Endothelial cell of umbilical vein (primary cell): Measurements from ENCODE around the gene TLCD4. TPM values are rescaled to one million over a fixed set of nuclear protein-coding genes. Genes with fewer than 3 reads are reported as not detected.

Source experiments
- BruUV-seq: library from RNA; stranded (reverse); fragments of 400-500 nt; replicated peaks from 2 replicates; lab custom pipeline; 2021; lab: Mats Ljungman, UMichigan
- CTCF ChIA-PET: fragments of 300-600, 350-600 bp; sonication (Branson Sonifier 250); formaldehyde crosslinking; loops from one replicate; lab custom pipeline; 2021; ENCODE audit warnings: antibody characterized with exemption, inconsistent platforms; lab: Charles Lee
- POLR2A ChIA-PET: fragments of 300-600, 350-600 bp; sonication (Branson Sonifier 250); formaldehyde crosslinking; loops from one replicate; lab custom pipeline; 2021; ENCODE audit warnings: antibody characterized with exemption, inconsistent platforms; lab: Charles Lee
- DNase-seq: peaks from one replicate; pipeline ENCODE4 v3.0.0-alpha.2; 2011; ENCODE audit warnings: low read depth, low spot score
- FAIRE-seq: peaks from 2 replicates; lab custom pipeline; 2011; peaks lifted over from hg19 to GRCh38; lab: Jason Lieb, UNC
- H2AFZ ChIP-seq: 2 replicates; pipeline ENCODE4 v1.6.0; 2012; ENCODE audit warnings: low read depth, low read length, control low read depth, inconsistent platforms
- H3K27ac ChIP-seq: 2 replicates; pipeline ENCODE4 v1.5.1; 2011; ENCODE audit warnings: low read depth, mild to moderate bottlenecking, control low read depth, low read length, moderate library complexity; ENCODE audit not compliant: insufficient read depth
- H3K27me3 ChIP-seq, 2 experiments: 2 replicates each; pipeline versions ENCODE4 v1.6.0 to v1.6.1; 2011; ENCODE audit warnings: low read length in 2 of 2, mixed read lengths in 1 of 2; ENCODE audit not compliant: control insufficient read depth in 2 of 2, insufficient read depth in 2 of 2
- H3K36me3 ChIP-seq, 2 experiments: 2 replicates in 1 of 2; 3 replicates in 1 of 2; pipeline ENCODE4 v1.5.1; 2011; ENCODE audit warnings: low read length in 2 of 2, mild to moderate bottlenecking in 1 of 2, moderate library complexity in 1 of 2; ENCODE audit not compliant: control insufficient read depth in 2 of 2, insufficient read depth in 2 of 2; ENCODE audit errors: extremely low read depth in 1 of 2
- H3K4me1 ChIP-seq: 3 replicates; pipeline ENCODE4 v1.5.1; 2011; ENCODE audit warnings: mild to moderate bottlenecking, low read length; ENCODE audit not compliant: control insufficient read depth, insufficient read depth; ENCODE audit errors: extremely low read depth
- H3K4me2 ChIP-seq: 2 replicates; pipeline ENCODE4 v1.6.1; 2011; ENCODE audit warnings: low read length, control low read depth, mixed read lengths; ENCODE audit not compliant: insufficient read depth
- H3K4me3 ChIP-seq, 3 experiments: fragments of 200-600 bp in 1 of 3; sonication (generic), shearing (Covaris generic) in 1 of 3; replicated peaks in 1 of 3; 2 replicates each; pipeline ENCODE4 v1.5.1; 2011 to 2016; ENCODE audit warnings: control low read depth in 3 of 3, low read length in 3 of 3, mild to moderate bottlenecking in 2 of 3, inconsistent platforms in 1 of 3, low read depth in 1 of 3, moderate library complexity in 1 of 3; ENCODE audit not compliant: insufficient read depth in 1 of 3
- H3K79me2 ChIP-seq: 2 replicates; pipeline ENCODE4 v1.6.0; 2012; ENCODE audit warnings: low read length, inconsistent platforms; ENCODE audit not compliant: control insufficient read depth, insufficient read depth
- H3K9ac ChIP-seq: replicated peaks from 2 replicates; pipeline ENCODE3; 2011; ENCODE audit warnings: low read length, control low read depth; ENCODE audit not compliant: insufficient read depth; ENCODE audit errors: extremely low read depth
- H3K9me1 ChIP-seq: replicated peaks from 3 replicates; pipeline ENCODE4 v1.6.0; 2011; ENCODE audit warnings: mild to moderate bottlenecking, low read length; ENCODE audit not compliant: control insufficient read depth, insufficient read depth; ENCODE audit errors: extremely low read depth
- H3K9me3 ChIP-seq: replicated peaks from 2 replicates; pipeline ENCODE4 v1.5.1; 2012; ENCODE audit warnings: low read length, inconsistent platforms; ENCODE audit not compliant: control insufficient read depth, insufficient read depth
- H4K20me1 ChIP-seq: replicated peaks from 2 replicates; pipeline ENCODE3; 2011; ENCODE audit warnings: mild to moderate bottlenecking, low read length; ENCODE audit not compliant: control insufficient read depth, insufficient read depth; ENCODE audit errors: extremely low read depth
- EZH2 ChIP-seq: IDR thresholded peaks from 2 replicates; pipeline ENCODE4 v1.6.1; 2012; ENCODE audit warnings: borderline replicate concordance, low read depth, mild to moderate bottlenecking, moderate library complexity, low read length, inconsistent platforms; ENCODE audit not compliant: severe bottlenecking
- FOS ChIP-seq: IDR thresholded peaks from 2 replicates; pipeline ENCODE4 v1.6.1; 2011; ENCODE audit warnings: mild to moderate bottlenecking, low read length, moderate library complexity, borderline replicate concordance; ENCODE audit not compliant: insufficient read depth
- GATA2 ChIP-seq: IDR thresholded peaks from 2 replicates; pipeline ENCODE4 v1.7.0; 2011; ENCODE audit warnings: low read depth, mild to moderate bottlenecking, moderate library complexity, mixed read lengths, low read length; ENCODE audit not compliant: insufficient read length, insufficient read depth
- JUN ChIP-seq: IDR thresholded peaks from 2 replicates; pipeline ENCODE4 v1.6.1; 2011; ENCODE audit warnings: borderline replicate concordance, low read depth; ENCODE audit not compliant: insufficient read length, insufficient read depth
- MYC ChIP-seq: IDR thresholded peaks from one replicate; pipeline ENCODE4 v1.6.1; 2011; ENCODE audit warnings: mild to moderate bottlenecking, low read depth, low read length
- POLR2A ChIP-seq: IDR thresholded peaks from 2 replicates; pipeline ENCODE4 v1.6.1; 2012; ENCODE audit warnings: low read depth, mild to moderate bottlenecking, control low read depth, low read length
- POLR2AphosphoS5 ChIP-seq: IDR thresholded peaks from 2 replicates; pipeline ENCODE4 v1.6.1; 2012; ENCODE audit warnings: low read depth, mild to moderate bottlenecking, control low read depth, low read length, moderate library complexity; ENCODE audit not compliant: insufficient read depth
- dilution Hi-C: fragments of 300-500 bp; cut with MboI; formaldehyde crosslinking; loops from one replicate; pipeline ENCODE4 v1.15.0; 2019; ENCODE audit warnings: low sequenced_read_pairs; ENCODE audit not compliant: extremely low pct_ligation_motif_present
- intact Hi-C: fragments of 100-400 bp; cut with micrococcal nuclease; formaldehyde crosslinking; loops from one replicate; pipeline ENCODE4 v1.10.0; 2022
- polyA plus RNA-seq, 4 experiments: library from polyadenylated mRNA; depleted of rRNA in 3 of 4; stranded (reverse) in 3 of 4; unstranded in 1 of 4; fragments of >200 nt; gene quantifications; 2 replicates each; pipeline versions ENCODE4 v1.2.1 to v1.2.3, GENCODE V29; 2011 to 2012; ENCODE audit warnings: missing spikeins in 1 of 4
- total RNA-seq: library from RNA; stranded (reverse); gene quantifications from 2 replicates; pipeline ENCODE4 v1.2.3, GENCODE V29; 2021
- TF ChIP-seq, protein P1 (sequence below), 2 donors: IDR thresholded peaks; 1 replicate in 1 of 2; 2 replicates in 1 of 2; pipeline ENCODE4 v1.5.1; 2011; ENCODE audit warnings: low read length in 2 of 2, mild to moderate bottlenecking in 2 of 2, moderate library complexity in 2 of 2, control low read depth in 1 of 2, inconsistent platforms in 1 of 2, low read depth in 1 of 2; ENCODE audit not compliant: insufficient read depth in 1 of 2; ENCODE audit errors: extremely low read depth in 1 of 2
- TF ChIP-seq, protein P2 (sequence below): IDR thresholded peaks from 2 replicates; pipeline ENCODE4 v1.6.1; 2011; ENCODE audit not compliant: insufficient read depth, insufficient read length

TLCD4 gene
- total and polyA plus RNA-seq, 2 donors (not counting 3 experiments of a cell fraction or from before 2014, with no cell fraction given), result 0.11 to 0.51 TPM

DNA sequence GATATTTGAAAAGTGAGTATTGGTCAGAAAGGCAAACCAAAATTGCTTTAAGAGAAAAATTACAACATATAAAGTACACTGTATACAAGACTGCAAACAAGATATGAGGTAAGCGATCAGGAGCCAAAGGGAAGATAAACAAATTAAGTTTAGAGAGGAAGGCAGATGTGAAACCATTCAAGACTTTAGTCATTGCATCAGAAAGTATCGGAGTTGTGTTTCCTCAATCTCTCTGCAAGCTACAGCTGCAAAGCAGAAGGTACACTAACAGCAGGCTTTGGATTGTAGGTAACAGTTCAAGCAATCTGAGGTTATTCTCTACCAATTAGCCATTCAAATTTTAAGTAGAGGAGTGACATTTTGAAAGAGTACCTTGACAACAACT is 21.3 kb upstream of the TLCD4 start:
- dilution Hi-C loops, result no loop called here
- intact Hi-C loops, result no loop called here
- Histone ChIP-seq H3K27me3 (peaks cover 0 to 5% of the 10 kb centered on the region in 2 experiments), H3K36me3 (no peaks in the 10 kb centered on the region), H3K9me1 (no peaks in the 10 kb centered on the region), H4K20me1 (no peaks in the 10 kb centered on the region), H3K9ac (no peak overlapping the region), H3K4me3 (no peak overlapping the region), H2AFZ (no peak overlapping the region), H3K79me2 (no peaks in the 10 kb centered on the region), H3K4me2 (no peak overlapping the region), H3K27ac (no peak overlapping the region), H3K9me3 (no peaks in the 10 kb centered on the region), H3K4me1 (no peaks in the 10 kb centered on the region)
- BruUV-seq, result no TSS peak
- POLR2A ChIA-PET, result no interaction called here
- CTCF ChIA-PET, result no interaction called here
- FAIRE-seq (no peak), DNase-seq (no peak)
- TF ChIP-seq, protein P1, sequence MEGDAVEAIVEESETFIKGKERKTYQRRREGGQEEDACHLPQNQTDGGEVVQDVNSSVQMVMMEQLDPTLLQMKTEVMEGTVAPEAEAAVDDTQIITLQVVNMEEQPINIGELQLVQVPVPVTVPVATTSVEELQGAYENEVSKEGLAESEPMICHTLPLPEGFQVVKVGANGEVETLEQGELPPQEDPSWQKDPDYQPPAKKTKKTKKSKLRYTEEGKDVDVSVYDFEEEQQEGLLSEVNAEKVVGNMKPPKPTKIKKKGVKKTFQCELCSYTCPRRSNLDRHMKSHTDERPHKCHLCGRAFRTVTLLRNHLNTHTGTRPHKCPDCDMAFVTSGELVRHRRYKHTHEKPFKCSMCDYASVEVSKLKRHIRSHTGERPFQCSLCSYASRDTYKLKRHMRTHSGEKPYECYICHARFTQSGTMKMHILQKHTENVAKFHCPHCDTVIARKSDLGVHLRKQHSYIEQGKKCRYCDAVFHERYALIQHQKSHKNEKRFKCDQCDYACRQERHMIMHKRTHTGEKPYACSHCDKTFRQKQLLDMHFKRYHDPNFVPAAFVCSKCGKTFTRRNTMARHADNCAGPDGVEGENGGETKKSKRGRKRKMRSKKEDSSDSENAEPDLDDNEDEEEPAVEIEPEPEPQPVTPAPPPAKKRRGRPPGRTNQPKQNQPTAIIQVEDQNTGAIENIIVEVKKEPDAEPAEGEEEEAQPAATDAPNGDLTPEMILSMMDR (IDR thresholded peaks at IDR 0.05; ENCODE audit: extremely low read depth in 1 of 2, insufficient read depth in 1 of 2, low read depth in 1 of 2, low read length in 2 of 2), result no peak
- TF ChIP-seq POLR2AphosphoS5 (no peak), MYC (no peak), JUN (no peak), EZH2 (no peak), GATA2 (no peak), FOS (no peak), POLR2A (no peak)
- TF ChIP-seq, protein P2, sequence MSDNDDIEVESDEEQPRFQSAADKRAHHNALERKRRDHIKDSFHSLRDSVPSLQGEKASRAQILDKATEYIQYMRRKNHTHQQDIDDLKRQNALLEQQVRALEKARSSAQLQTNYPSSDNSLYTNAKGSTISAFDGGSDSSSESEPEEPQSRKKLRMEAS, result no peak
